GM20000 (cell line): ENCODE data around the gene FAM114A1.

Experiments
- DNase-seq: peaks from one replicate; pipeline ENCODE4 v3.0.0; 2012; ENCODE audit warnings: low spot score
- TF ChIP-seq, protein P1 (sequence below): IDR thresholded peaks from 2 replicates; pipeline ENCODE4 v1.5.1; 2012; ENCODE audit warnings: mild to moderate bottlenecking, control low read depth; ENCODE audit errors: extremely low read depth, missing control alignments

Gene FAM114A1

GRCh38 chr4:38867478-38868058, at the start of gene FAM114A1:
Gene FAM114A1, plus strand, starts transcription at chr4:38867806. Its CDS starts 10,273 bp downstream, at chr4:38878079.
- peak; percentile 95 for DNase-seq
- TF ChIP-seq, protein P1, sequence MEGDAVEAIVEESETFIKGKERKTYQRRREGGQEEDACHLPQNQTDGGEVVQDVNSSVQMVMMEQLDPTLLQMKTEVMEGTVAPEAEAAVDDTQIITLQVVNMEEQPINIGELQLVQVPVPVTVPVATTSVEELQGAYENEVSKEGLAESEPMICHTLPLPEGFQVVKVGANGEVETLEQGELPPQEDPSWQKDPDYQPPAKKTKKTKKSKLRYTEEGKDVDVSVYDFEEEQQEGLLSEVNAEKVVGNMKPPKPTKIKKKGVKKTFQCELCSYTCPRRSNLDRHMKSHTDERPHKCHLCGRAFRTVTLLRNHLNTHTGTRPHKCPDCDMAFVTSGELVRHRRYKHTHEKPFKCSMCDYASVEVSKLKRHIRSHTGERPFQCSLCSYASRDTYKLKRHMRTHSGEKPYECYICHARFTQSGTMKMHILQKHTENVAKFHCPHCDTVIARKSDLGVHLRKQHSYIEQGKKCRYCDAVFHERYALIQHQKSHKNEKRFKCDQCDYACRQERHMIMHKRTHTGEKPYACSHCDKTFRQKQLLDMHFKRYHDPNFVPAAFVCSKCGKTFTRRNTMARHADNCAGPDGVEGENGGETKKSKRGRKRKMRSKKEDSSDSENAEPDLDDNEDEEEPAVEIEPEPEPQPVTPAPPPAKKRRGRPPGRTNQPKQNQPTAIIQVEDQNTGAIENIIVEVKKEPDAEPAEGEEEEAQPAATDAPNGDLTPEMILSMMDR = no peak

- TF ChIP-seq, protein P1 = no peak
- peak; percentile 75 for DNase-seq
Measured at GRCh38 chr4:38818441-38818976, 49.1 kb upstream of the FAM114A1 start.

DNA sequence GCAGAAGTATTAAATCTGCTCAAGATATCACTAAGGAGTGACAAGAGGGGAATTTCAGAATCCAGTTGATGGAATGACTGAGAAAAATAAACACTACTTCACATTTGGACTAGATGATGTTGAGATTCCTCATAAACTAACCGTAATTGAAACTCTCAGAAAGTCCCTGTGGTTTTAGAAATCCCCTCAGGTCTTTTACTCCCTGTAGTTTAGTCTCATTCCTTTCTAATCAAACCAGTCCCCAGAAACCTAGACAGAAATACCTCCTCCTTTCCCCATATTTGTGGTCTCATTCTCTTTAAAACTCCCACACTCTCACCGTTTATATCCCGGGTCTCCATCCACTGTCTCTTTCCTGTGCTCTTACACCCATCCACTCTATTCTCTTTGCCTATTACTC, 48.0 kb upstream of the FAM114A1 start:
- TF ChIP-seq, protein P1 = no peak
- DNase-seq = peak; percentile 53

DNA sequence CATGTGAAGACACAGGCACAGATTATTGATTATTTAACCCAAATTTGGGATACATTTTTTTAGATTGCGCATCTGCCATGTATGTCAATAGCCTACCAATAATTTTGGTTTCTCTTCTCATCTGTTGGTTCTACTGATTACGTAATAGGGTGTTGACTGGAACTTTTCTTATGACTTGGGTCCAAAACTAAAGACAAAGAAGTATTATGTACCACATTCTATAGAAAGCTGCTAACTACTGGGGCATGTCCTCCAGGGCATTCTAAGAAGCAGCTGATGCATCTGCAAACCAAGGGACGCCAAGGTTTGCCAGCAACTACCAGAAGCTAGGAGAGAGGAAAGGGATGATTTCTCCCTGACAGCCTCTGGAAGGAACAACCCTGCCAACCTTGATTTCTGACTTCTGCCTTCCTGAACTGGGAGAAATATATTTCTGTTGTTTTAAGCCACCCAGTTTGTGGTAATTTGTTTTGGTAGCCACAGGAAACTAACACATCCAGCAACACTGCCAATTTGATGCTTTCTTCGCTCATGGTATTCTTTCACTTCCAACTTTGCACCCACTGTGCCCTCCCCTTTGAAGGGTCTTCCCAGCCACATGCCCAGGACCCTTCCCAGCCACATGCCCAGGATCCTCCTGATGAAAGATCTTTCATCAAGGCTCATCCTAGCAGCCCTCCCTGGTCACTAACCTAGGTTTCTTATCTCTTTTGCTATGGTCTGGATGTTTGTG, 47.1 kb upstream of the FAM114A1 start:
- TF ChIP-seq, protein P1 = no peak
- DNase-seq = peak; percentile 79

DNA sequence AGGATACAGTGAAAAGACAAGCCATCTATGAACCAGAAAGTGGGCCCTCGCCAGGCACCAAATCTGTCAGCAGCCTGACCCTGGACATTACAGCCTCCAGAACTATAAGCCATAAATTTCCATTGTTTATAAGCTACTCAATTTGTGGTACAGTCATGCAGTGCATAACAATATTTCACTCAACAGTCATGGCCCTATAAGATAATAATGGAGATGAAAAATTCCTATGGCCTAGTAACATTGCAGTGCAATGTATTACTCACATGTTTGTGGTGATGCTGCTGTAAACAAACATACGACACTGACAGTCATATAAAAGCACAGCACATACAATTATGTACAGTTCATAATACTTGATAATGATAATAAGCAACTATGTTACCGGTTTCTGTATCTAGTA, 45.9 kb upstream of the FAM114A1 start:
- TF ChIP-seq, protein P1 = no peak
- DNase-seq = no peak

DNA sequence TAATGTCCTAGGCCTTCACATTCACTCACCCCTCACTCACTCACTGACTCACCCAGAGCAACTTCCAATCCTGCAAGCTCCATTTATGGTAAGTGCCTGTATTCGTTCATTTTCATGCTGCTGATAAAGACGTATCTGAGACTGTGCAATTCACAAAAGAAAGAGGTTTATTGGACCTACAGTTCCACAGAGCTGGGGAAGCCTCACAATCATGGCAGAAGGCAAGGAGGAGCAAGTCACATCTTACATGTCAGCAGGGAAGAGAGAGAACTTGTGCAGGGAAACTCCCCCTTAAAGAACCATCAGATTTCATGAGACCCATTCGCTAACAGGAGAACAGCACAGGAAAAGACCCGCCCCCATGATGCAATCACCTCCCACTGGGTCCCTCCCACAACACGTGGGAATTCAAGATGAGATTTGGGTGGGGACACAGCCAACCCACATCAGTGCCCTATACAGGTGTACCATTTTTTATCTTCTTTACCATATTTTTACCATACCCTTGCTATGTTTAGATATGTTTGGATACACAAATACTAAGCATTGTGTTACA, 44.8 kb upstream of the FAM114A1 start:
- TF ChIP-seq, protein P1 = no peak
- DNase-seq = no peak

- DNase-seq = no peak
- TF ChIP-seq, protein P1 = no peak
Measured at GRCh38 chr4:38823766-38824165, 43.8 kb upstream of the FAM114A1 start.
